CD4-positive, alpha-beta T cell treated with Interleukin-4 for 4 hours (primary cell): Measurements from ENCODE around the gene CSRNP2.
"Not testable (repeated sequence)": the region's sequence is repeated elsewhere in the genome, so short reads cannot be mapped to it uniquely, and the experiment has no call there.

Source experiments
- DNase-seq: peaks from one replicate; pipeline ENCODE4 v3.0.0-alpha.2; 2020

CSRNP2 gene, protein sequence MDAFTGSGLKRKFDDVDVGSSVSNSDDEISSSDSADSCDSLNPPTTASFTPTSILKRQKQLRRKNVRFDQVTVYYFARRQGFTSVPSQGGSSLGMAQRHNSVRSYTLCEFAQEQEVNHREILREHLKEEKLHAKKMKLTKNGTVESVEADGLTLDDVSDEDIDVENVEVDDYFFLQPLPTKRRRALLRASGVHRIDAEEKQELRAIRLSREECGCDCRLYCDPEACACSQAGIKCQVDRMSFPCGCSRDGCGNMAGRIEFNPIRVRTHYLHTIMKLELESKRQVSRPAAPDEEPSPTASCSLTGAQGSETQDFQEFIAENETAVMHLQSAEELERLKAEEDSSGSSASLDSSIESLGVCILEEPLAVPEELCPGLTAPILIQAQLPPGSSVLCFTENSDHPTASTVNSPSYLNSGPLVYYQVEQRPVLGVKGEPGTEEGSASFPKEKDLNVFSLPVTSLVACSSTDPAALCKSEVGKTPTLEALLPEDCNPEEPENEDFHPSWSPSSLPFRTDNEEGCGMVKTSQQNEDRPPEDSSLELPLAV

GRCh38 chr12:51083126-51083833 is at the start of gene CSRNP2:
CSRNP2 (minus strand) TSS chr12:51083596; CDS start chr12:51076561, 7,035 bp downstream.
- DNase-seq = peak; percentile 95

DNA sequence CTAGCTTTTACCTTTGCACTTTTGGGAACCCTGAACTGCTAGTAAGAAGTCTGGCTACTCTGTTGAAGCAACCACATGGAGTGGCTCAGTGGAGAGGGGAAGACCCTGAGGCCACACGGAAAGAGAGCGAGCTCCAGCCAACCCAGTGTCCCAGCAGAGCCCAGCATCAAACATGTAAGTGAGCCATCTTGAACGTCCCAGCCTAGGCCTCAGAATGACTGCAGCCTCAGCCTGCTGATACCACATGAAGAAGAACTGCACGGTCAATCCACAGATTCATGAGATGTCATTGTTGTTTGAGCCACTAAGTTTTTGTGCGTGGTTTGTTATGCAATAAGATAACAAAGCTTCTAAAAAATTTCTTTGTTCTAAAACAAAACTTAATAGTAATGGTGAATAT is 49.3 kb upstream of the CSRNP2 start:
- no peak for DNase-seq

- no peak for DNase-seq
Observed at GRCh38 chr12:51131745-51132521, 48.5 kb upstream of the CSRNP2 start.

DNA sequence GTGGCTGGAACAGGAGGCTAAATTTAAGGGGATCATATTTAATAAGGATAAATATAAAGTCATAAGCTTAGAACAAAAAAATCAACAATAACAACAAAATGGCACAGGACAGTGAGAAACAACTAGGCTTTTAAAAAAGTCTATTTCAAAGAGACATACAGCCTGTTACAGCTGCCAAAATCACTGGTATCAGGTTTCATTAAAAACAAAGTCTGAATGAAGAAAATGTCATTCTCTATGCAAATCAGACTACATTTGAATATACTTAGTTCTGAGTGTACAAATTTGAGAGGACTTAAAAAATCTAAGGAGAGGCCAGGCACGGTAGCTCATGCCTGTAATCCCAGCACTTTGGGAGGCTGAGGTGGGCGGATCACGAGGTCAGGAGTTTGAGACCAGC is 45.5 kb upstream of the CSRNP2 start:
- no peak for DNase-seq

- no peak for DNase-seq
Observed at GRCh38 chr12:51127050-51127729, 43.8 kb upstream of the CSRNP2 start.

DNA sequence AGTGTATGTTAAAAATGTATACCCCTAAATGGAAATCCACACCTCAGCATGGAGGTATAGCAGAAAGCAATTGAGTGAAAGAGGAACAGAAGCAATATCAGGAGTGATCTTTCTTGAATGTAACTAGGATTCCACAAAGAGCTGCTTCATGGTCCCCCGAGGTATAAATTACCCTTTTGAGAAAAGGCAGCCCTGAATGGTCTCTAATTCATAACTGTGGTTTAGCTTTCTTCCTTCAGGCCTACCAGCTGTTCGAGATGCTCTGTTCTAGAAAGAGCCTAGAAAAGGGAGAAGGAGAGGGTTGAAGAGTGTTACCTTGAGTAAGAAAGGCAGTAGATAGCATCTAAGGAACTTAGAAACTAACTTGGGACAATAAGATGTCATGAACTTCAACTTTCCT is 42.9 kb upstream of the CSRNP2 start:
- no peak for DNase-seq

DNA sequence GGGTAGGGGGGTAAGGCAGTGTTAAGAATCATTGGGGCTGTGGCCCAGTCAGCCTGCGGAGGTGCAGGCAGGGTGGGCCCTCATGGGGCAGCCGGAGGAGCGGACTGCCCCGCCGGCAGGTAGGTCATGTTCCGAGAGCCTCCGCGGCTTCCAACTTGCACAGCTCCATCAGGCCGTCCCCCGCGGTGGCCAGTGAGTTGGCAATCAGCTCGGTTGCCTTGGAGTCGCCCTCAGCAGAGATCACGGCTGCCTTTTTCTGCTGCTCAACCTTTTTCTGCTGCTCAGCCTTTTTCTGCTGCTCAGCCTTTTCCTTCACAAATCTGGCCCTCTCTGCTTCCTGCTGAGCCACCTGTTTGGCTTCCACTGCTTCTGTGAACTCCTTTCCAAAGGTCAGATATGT is 41.1 kb upstream of the CSRNP2 start:
- no peak for DNase-seq

DNA sequence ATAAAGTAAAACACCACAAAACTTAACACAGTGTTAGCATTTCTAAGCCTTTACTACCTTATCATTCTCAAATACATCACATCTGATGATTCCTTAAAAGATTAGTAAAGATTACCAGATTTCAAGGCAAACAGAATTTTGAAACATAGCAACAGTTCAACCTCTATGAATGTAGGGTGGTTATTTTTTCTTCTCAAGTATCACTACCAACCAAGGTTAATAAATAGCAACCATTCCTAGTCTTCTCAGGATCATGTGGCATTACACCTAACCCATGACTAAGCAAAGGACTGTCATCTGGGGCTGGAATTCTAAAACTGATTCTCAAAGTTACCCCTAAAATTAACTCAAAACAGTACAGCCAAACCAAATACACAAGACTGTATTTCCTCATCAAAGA is 39.4 kb upstream of the CSRNP2 start:
- DNase-seq = no peak

DNA sequence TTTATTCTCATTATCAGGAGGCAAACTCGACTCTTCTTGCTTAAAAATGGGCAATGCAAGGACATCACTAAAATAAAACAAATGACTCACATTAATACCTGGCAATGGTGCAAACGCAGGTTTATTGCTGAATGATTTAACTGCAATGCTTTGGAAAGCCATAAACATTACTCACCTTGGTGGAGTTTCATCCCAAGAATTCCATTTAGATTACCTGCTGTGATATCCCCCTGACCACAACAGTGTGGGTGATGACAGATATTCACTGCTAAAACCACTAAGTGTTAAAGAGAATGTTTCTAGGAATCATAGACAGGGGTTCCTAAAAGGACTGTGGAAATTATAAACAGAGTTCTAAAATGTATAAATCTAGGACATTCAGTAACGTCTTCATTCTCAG is 35.3 kb upstream of the CSRNP2 start:
- DNase-seq = no peak

- no peak for DNase-seq
Observed at GRCh38 chr12:51115533-51115932, 32.1 kb upstream of the CSRNP2 start.

GRCh38 chr12:51108136-51108535 is 24.7 kb upstream of the CSRNP2 start:
- no peak for DNase-seq

DNA sequence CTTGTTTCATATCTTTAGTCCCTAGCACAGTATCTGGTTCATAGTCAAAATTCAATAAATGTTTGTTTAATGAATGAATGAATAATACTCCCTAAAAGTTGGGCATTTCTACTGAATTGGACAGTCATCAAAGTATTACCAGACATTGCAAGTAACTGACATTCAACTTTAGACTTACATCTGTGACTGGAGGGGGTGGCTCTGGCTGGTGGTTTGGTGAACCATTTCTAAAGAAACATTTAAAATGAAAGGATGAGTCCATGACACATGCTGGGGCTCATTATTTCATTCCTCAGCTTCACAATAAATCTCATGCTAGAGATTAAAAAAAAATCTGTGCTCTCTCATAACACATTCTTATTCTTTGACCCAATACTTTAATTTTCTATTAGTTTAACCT is 20.6 kb upstream of the CSRNP2 start:
- no peak for DNase-seq

GRCh38 chr12:51098611-51099010 is 15.2 kb upstream of the CSRNP2 start:
- DNase-seq = no peak

DNA sequence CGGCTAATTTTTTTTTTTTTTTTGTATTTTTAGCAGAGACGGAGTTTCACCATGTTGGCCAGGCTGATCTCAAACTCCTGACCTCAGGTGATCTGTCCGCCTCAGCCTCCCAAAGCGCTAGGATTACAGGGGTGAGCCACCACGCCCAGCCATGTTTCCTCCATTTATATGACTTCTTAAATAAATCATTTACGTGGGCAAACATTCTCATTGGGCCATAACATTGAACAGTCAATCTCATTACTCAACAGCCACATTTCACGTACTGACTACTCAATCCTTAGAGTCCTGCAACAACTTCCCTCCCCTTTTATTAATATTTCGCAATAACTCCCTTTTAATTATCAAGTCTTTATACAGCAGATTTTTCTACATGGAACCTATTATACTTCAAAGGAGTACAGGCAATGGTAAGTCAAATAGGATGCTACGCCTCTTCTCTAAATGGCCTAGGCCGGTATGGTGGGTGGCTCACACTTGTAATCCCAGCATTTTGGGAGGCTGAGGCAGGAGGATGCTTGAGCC is 7.4 kb upstream of the CSRNP2 start:
- DNase-seq = no peak

DNA sequence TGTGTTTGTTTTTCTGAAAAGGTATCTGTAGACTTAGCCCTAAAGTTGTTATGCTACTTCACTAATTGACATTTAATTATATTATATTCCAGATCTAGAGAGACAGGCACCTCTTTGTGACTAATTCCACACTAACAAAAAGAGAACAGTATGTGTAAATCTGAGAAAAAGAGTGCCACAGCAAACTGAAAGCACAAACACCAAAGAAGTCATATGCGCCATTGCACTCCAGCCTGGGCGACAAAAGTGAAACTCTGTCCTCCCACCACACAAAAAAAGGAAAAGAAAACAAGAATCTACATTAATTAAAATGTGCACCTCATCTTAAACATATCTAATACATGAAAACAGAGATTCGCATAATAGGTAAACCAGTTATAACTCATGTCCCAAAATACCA is 4.4 kb upstream of the CSRNP2 start:
- DNase-seq = no peak

- DNase-seq = no peak
Observed at GRCh38 chr12:51086933-51087332, 3.5 kb upstream of the CSRNP2 start.

- no peak for DNase-seq
Observed at GRCh38 chr12:51085757-51086156, 2.4 kb upstream of the CSRNP2 start.

DNA sequence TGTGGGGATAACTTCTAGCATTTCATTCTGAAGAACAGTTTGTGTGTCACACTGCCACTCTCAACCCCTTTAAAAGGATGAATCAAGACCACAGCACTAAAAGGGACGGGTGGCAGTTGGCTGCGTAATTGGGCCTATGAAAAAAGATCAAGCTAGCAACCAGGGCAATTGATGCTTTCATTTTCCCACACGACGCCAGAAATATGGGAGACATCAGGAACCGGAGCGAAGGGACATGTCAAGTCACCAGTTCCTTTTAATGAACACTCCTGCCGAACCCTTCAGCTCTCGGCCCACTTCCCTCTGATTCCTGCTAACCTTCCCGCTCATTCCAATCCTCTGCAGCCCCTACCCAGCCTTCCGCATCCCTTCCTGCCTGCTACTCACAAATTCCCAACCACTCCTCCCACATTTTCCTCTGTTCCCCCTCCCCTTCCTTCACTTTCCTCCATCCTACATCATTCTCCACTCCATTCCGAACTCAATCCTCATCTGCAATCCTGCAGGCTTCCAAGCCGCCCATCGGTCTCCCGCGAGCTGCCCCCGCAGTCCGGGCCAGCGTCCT is 753 bp downstream of the CSRNP2 start:
- DNase-seq = peak; percentile 35

- no peak for DNase-seq
Observed at GRCh38 chr12:51081421-51081820, 2.0 kb downstream of the CSRNP2 start.

GRCh38 chr12:51080136-51080535 is 3.3 kb downstream of the CSRNP2 start:
- DNase-seq = no peak

DNA sequence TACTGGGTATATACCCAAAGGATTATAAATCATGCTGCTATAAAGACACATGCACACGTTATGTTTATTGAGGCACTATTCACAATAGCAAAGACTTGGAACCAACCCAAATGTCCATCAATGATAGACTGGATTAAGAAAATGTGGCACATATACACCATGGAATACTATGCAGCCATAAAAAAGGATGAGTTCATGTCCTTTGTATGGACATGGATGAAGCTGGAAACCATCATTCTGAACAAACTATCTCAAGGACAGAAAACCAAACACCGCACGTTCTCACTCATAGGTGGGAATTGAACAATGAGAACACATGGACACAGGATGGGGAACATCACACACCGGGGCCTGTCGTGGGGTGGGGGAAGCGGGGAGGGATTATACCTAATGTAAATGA is 4.5 kb downstream of the CSRNP2 start:
- DNase-seq = not testable (repeated sequence)

GRCh38 chr12:51078346-51078745 is 5.0 kb downstream of the CSRNP2 start:
- DNase-seq = not testable (repeated sequence)
